NCI-H2081 (cell line): Measurements from ENCODE around the gene CDK5RAP2.

Experiments used
- DNase-seq, 2 experiments: peaks; one replicate each; lab custom pipeline; 2025; lab: John Stamatoyannopoulos, UW

Gene CDK5RAP2

DNA sequence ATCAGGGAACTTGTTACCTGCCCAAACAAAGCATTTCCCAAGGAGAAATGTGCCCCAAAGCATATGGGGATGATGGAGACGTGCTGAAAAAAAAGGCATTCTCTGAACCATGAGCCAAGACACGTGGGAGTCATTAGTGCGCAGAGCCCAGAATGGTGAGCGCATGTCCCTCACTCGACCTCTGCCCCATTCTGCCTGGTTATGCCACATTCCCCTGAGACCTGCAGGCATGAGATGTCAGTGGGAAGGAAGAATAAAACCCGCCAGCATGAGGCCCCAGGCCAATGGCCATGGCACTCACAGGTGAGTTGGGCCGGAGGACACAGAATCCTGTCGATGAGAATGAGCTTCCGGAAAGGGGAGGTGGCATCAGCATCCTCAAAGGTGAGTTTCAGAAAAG lies 228.9 kb downstream of the CDK5RAP2 start:
- no peak for DNase-seq

DNA sequence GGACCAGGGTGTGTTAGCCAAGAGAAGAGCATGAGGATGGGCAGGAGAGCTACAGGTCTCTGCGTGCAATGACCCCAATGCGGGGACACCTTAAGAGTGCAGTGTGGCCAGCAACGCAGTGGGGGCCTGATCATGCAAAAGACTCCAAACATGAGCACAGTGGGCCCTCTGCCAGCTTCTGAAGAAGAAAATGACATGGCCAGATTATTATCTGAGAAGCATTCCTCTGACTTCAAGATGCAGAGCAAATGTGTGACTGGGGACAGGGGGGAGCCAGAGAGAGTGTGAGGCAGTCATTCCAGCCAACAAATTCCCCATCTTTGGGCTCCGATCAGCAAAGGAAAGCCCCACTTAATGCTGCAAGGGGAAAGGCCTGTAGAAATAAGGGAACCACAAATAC lies 229.4 kb downstream of the CDK5RAP2 start:
- DNase-seq: no peak

DNA sequence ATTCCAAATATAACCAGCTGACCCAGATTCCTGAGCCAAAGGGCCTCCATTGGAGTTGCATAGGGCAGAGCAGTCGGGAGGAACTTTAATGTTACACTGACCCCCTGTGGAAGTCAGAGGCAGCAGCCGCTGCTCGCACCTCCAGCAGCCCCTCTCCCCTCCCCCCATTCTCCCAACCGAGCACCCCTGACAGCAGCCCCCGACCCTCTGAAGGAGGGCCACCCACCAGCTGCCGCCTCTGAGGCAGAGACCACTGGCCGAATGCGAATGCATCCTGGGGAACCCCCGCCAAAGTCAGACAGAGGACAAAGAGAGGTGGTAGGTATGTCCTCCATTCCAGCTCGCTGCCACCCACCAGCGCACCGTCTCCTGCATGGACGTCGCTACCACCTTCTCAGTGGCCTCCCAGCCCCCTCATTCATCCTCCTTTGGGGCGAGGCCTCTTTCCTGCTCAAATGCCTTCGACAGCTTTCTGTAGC lies 231.0 kb downstream of the CDK5RAP2 start:
- DNase-seq: peak; percentile 60 to 61

DNA sequence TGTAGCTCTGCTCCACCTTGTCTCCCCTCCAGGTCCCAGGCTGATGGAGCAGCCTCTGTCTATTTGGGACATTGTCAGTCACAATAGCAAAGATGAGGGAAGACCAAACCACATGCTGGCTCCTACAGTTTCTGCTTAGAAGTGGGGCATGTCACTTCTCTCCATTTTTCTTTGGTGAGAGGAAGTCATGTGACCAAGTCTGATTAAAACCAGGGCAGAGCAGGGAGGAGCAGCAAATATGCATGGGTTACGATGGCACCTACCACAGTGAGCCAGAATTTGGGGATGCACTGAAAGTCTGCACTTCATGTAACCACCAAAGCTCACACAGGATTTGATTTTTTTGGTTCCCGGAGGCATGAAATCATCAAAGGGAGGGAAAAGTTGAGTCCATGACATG lies 234.6 kb downstream of the CDK5RAP2 start:
- DNase-seq: no peak

DNA sequence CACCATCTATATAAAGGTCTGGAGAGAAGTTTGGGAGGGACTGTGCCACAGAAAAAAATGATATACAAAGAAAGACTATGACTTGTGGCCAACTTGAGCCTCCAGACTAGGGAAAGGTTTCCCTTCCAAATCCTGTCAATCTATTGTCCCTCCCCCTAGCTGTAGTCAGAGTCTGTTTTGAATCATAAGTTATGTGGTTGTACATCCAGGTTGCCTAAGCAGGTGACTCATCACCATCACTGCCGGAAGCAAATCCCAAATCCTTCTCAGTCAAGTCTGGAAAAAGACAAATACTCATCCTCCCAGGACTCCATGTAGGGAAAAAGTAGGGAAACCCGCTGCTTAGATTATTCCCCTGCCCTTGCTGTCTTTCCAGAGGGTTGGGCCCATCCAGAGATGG lies 235.7 kb downstream of the CDK5RAP2 start:
- DNase-seq: no peak

DNA sequence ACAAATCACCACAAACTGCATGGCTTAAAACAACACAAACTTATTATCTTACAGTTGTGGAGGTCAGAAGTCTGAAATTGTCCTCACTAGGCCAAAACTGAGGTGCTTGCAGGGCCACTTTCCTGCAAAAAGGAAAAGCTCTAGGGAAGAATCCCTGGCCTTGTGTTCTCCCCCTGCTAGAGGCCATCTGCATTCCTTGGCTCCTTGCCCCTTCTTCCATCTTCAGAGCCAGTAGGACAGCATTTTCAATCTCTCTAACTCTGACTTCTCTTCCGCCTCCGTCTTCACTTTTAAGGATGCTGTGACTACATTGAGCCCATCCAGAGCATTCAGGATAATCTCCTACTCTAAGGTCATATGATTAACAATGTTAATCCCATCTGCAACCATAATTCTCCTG lies 236.6 kb downstream of the CDK5RAP2 start:
- no peak for DNase-seq
